Neutrophil (primary cell): Measurements from ENCODE around the gene CFAP210.

Source experiments
- H3K27ac ChIP-seq: fragments of 200-600 bp; sonication (generic); 2 replicates; pipeline ENCODE4 v1.5.1; 2016; ENCODE audit warnings: mild to moderate bottlenecking, moderate library complexity
- H3K27me3 ChIP-seq: fragments of 200-600 bp; sonication (generic); 2 replicates; pipeline ENCODE4 v1.6.0; 2016; ENCODE audit warnings: mild to moderate bottlenecking
- H3K36me3 ChIP-seq: fragments of 200-600 bp; sonication (generic); 2 replicates; pipeline ENCODE4 v1.5.1; 2017
- H3K4me1 ChIP-seq, 2 experiments: fragments of 200-600 bp in 1 of 2; sonication (generic) in 1 of 2; 1 replicate in 1 of 2; 2 replicates in 1 of 2; pipeline versions ENCODE4 v1.5.1 to v1.6.1; 2013 to 2016; ENCODE audit warnings: low read depth in 1 of 2, low read length in 1 of 2, mild to moderate bottlenecking in 1 of 2, moderate library complexity in 1 of 2; ENCODE audit not compliant: control insufficient read depth in 1 of 2, insufficient read depth in 1 of 2
- H3K4me3 ChIP-seq, 2 experiments: fragments of 200-600 bp in 1 of 2; sonication (generic) in 1 of 2; 1 replicate in 1 of 2; 2 replicates in 1 of 2; pipeline ENCODE4 v1.5.1; 2013 to 2016; ENCODE audit warnings: low read depth in 1 of 2, low read length in 1 of 2, mild to moderate bottlenecking in 1 of 2, moderate library complexity in 1 of 2
- H3K9me3 ChIP-seq: fragments of 200-600 bp; sonication (generic); 2 replicates; pipeline ENCODE4 v1.5.1; 2016
- CTCF ChIP-seq: fragments of 200-600 bp; sonication (generic); IDR thresholded peaks from 2 replicates; pipeline ENCODE4 v1.5.1; 2016; ENCODE audit warnings: antibody characterized with exemption

Gene CFAP210

GRCh38 chr2:169683054-169683424, 11.2 kb downstream of the CFAP210 start:
- no peaks in the 10 kb centered on the region for H3K4me1 ChIP-seq
- H3K9me3 ChIP-seq = no peaks in the 10 kb centered on the region
- no peak overlapping the region for H3K27ac ChIP-seq
- H3K27me3 ChIP-seq = no peaks in the 10 kb centered on the region
- H3K36me3 ChIP-seq = no peaks in the 10 kb centered on the region
- H3K4me3 ChIP-seq = no peak overlapping the region
- TF ChIP-seq CTCF = no peak

DNA sequence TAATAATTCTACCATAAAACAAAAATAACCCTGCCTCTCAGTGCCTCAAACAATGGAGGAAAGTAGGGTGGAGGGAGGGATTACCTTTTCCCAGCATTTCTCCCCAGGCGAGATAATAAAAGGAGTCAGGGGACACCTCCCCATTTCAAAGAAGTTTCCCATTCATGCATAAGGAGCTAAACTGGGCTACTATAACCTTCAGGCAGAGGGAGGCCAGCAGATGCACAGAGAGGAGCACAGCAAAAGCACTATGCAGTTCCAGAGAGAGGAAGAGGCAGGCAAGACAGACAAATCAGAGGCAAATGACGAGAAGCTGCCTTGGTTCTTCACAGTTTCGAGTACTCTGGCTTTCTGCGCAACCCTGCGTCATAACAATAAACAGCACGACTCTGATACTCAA, 17.4 kb downstream of the CFAP210 start:
- no peaks in the 10 kb centered on the region for H3K36me3 ChIP-seq

DNA sequence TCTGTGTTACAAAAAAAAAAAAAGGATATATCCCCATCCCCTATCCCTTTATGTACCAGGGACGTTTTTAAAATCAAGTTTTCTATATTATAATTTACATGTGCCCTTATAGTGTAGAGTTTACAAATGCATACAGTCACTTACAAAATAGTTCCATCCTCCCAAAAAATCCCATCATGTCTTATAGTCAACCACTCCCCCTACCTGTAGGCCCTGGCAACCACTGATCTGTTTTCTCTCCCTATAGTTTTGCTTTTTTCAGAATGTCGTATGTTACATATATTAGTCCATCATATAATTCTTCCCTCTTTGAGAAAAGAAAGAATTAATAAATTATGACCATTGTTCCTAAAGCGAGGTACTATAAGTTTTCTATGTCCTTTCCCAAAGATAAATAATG, 17.8 kb downstream of the CFAP210 start:
- H3K4me1 ChIP-seq = no peaks in the 10 kb centered on the region
- no peaks in the 10 kb centered on the region for H3K27me3 ChIP-seq
- no peak for TF ChIP-seq CTCF
- no peaks in the 10 kb centered on the region for H3K9me3 ChIP-seq
- no peaks in the 10 kb centered on the region for H3K36me3 ChIP-seq
- H3K4me3 ChIP-seq = no peak overlapping the region
- no peak overlapping the region for H3K27ac ChIP-seq

More for the DNA sequence above, 17.4 kb downstream of the CFAP210 start:
- Histone ChIP-seq H3K4me3 (no peak overlapping the region), H3K4me1 (no peaks in the 10 kb centered on the region), H3K9me3 (no peaks in the 10 kb centered on the region), H3K27me3 (no peaks in the 10 kb centered on the region), H3K27ac (no peak overlapping the region)
- no peak for TF ChIP-seq CTCF

- no peaks in the 10 kb centered on the region for H3K27me3 ChIP-seq
- no peak overlapping the region for H3K4me3 ChIP-seq
Observed at GRCh38 chr2:169673921-169674320, 20.3 kb downstream of the CFAP210 start.

GRCh38 chr2:169673106-169673505, 21.1 kb downstream of the CFAP210 start:
- no peak for TF ChIP-seq CTCF
- Histone ChIP-seq H3K4me3 (no peak overlapping the region), H3K36me3 (no peaks in the 10 kb centered on the region), H3K4me1 (no peaks in the 10 kb centered on the region), H3K9me3 (no peaks in the 10 kb centered on the region), H3K27ac (no peak overlapping the region), H3K27me3 (no peaks in the 10 kb centered on the region)

More at GRCh38 chr2:169673921-169674320, 20.3 kb downstream of the CFAP210 start:
- Histone ChIP-seq H3K4me1 (no peaks in the 10 kb centered on the region), H3K9me3 (no peaks in the 10 kb centered on the region), H3K36me3 (no peaks in the 10 kb centered on the region), H3K27ac (no peak overlapping the region)
- TF ChIP-seq CTCF = no peak

GRCh38 chr2:169672406-169672805, 21.8 kb downstream of the CFAP210 start:
- H3K4me1 ChIP-seq = no peaks in the 10 kb centered on the region
- H3K9me3 ChIP-seq = no peaks in the 10 kb centered on the region
- TF ChIP-seq CTCF = no peak
- no peaks in the 10 kb centered on the region for H3K36me3 ChIP-seq
- no peaks in the 10 kb centered on the region for H3K27me3 ChIP-seq
- H3K27ac ChIP-seq = no peak overlapping the region
- H3K4me3 ChIP-seq = no peak overlapping the region
